ENCODE measurements around the gene HAGH.

Gene HAGH

DNA sequence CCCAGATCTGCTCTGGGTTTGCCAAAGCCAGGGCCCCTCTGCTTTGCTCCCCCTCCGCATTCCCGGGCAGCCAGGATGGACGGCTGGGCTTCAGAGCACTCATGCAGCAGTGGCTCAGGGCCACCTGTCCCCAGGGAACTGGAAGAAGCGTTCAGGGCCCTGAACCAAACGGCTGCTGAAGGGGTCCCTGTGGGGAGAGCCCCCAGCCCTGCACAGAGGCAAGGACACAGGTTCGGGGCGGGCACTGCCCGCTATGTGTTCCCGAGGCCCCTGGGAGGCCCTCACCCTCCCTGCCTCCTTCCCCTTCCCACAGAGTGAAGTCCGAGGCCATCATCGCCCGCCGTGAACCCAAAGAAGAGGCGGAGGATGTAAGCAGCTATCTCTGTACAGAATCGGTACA is 65.7 kb downstream of the HAGH start:
- no peak for DNase-seq

DNA sequence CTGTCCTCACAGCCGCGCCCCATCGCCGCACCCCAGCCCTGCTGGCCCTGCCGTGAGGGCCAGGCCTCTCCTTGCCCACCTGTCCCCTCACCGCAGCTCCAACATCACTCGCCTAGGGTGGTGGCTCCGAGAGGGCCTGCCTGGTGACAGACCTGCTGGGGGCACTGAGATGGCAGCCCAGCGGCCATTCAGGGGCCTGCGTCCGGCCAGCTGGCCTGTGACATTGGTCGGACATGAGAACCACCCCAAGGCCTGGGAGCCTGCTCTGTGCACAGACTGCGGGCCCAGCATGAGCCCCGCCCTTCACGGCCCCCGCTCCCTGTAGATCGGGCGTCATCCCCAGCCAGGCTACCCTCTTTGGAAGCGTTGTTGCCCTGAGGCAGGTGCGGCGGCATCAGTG is 67.1 kb downstream of the HAGH start:
- DNase-seq, result no peak

DNA sequence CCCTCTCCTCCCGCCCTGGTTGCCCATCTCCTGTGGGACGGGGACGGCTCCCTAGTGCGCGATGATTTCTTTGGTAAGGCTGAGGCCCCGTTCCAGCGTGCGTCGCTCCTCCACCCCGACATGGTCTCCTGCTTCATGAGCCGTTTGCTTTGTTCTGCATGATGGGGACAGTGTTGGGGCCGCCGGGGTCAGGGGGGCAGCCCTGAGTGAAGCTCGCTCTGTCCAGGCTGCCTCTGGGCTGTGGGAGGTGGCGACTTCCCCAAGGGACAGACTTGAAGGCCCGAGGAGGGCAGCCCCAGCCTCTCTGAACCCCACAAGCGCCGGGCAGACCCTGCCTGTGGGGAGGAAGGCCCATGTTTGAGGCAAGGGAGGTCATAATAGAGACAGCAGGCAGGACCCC is 67.7 kb downstream of the HAGH start:
- DNase-seq, result no peak

DNA sequence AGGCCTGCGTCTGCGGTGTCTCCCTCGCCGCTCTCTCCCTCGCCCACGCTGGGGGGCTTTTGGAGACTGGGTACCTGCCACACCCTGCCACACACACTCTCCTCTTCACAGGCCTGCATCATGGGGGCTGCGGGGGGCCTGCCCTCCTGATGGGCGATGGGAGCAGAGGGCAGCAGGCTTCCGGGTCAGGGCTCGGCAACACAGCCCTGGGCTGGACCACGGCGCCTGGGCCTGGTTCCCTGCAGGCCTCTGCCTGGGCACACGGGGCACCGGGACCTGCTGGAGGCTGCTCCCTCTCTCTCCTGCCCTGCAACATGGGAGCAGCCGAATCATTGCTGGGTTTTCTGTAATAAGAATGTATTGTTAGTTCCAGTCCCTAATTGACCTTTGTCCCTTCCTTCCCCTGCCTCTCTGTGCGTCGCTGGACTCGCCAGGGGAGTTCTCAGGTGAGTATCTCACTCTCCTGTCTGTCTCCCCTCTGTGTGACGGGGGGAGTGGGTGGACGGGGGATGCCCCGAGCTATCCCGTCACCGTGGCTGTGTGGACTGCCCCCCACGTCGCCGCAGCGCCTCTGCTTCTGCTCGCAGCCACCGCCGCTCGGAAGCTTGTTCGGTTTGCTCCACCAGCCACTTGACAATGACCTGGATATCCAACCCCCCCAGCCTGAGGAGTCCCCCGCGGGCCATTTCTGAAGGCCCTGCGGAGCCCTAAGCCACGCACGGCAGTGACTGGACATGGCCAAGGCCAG is 68.7 kb downstream of the HAGH start:
- DNase-seq, result no peak

Data from bone marrow (tissue), 2 donors.